ENCODE measurements around the gene DEPDC5. TPM values are rescaled to one million over a fixed set of nuclear protein-coding genes. Genes with fewer than 3 reads are reported as not detected.

Gene DEPDC5
- total RNA-seq, 1 experiment from 2014 or later, result 7.9 TPM

- ChIA-PET CTCF (no interaction called here), POLR2A (ENCODE audit: unreplicated experiment) (no interaction called here)
- ATAC-seq (no peak), DNase-seq (no peak)
- Histone ChIP-seq H4K20me1 (ENCODE audit: low read length) (no peaks in the 10 kb centered on the region), H3K9ac (ENCODE audit: low read length) (no peak overlapping the region), H3K4me2 (ENCODE audit: low read length) (no peak overlapping the region), H3K79me2 (ENCODE audit: low read length) (no peaks in the 10 kb centered on the region), H3K9me2 (replicated peaks; ENCODE audit: low read length) (no peaks in the 10 kb centered on the region), H3F3A (ENCODE audit: low read length, unreplicated experiment) (no peaks in the 10 kb centered on the region), H3K4me1 (ENCODE audit: insufficient read depth, low read length) (no peaks in the 10 kb centered on the region), H3K9me3 (ENCODE audit: low read length) (no peaks in the 10 kb centered on the region), H3K36me3 (ENCODE audit: low read depth, low read length) (no peaks in the 10 kb centered on the region), H3K4me3 (ENCODE audit: low read length) (no peak overlapping the region), H3K27ac (ENCODE audit: low read length) (no peak overlapping the region), H3K27me3 (ENCODE audit: low read length) (no peaks in the 10 kb centered on the region), H2AFZ (ENCODE audit: low read length) (no peak overlapping the region)
- intact Hi-C loops (cut with micrococcal nuclease), result no loop called here
- BruUV-seq (replicated peaks), result no TSS peak
- TF ChIP-seq EZH2phosphoT487 (IDR thresholded peaks at IDR 0.05; ENCODE audit: borderline replicate concordance, low read length), result no peak
- no peak for TF ChIP-seq EZH2 (IDR thresholded peaks at IDR 0.05; ENCODE audit: low read length, unreplicated experiment)
- no peak for TF ChIP-seq CTCF (conservative IDR thresholded peaks at IDR 0.05; ENCODE audit: low read depth, low read length)
Observed at GRCh38 chr22:31905356-31905755, 151.5 kb downstream of the DEPDC5 start.

GRCh38 chr22:31906086-31906485 is 152.3 kb downstream of the DEPDC5 start:
- H3K79me2 ChIP-seq (ENCODE audit: low read length), result no peaks in the 10 kb centered on the region
- no peaks in the 10 kb centered on the region for H3K4me1 ChIP-seq (ENCODE audit: insufficient read depth, low read length)
- H3K9me3 ChIP-seq (ENCODE audit: low read length), result no peaks in the 10 kb centered on the region
- H3K9me2 ChIP-seq (replicated peaks; ENCODE audit: low read length), result no peaks in the 10 kb centered on the region
- no peaks in the 10 kb centered on the region for H3K27me3 ChIP-seq (ENCODE audit: low read length)
- POLR2A ChIA-PET (ENCODE audit: unreplicated experiment), result no interaction called here
- H3K9ac ChIP-seq (ENCODE audit: low read length), result no peak overlapping the region
- H3K36me3 ChIP-seq (ENCODE audit: low read depth, low read length), result no peaks in the 10 kb centered on the region
- no peak overlapping the region for H2AFZ ChIP-seq (ENCODE audit: low read length)
- ATAC-seq, result no peak
- no peak overlapping the region for H3K4me2 ChIP-seq (ENCODE audit: low read length)
- intact Hi-C loops (cut with micrococcal nuclease), result no loop called here
- TF ChIP-seq EZH2phosphoT487 (IDR thresholded peaks at IDR 0.05; ENCODE audit: borderline replicate concordance, low read length), result no peak
- no peak for TF ChIP-seq EZH2 (IDR thresholded peaks at IDR 0.05; ENCODE audit: low read length, unreplicated experiment)
- TF ChIP-seq CTCF (conservative IDR thresholded peaks at IDR 0.05; ENCODE audit: low read depth, low read length), result no peak
- CTCF ChIA-PET, result no interaction called here
- no TSS peak for BruUV-seq (replicated peaks)
- no peak overlapping the region for H3K27ac ChIP-seq (ENCODE audit: low read length)
- H4K20me1 ChIP-seq (ENCODE audit: low read length), result no peaks in the 10 kb centered on the region
- no peak overlapping the region for H3K4me3 ChIP-seq (ENCODE audit: low read length)
- H3F3A ChIP-seq (ENCODE audit: low read length, unreplicated experiment), result no peaks in the 10 kb centered on the region
- no peak for DNase-seq

- ChIA-PET POLR2A (ENCODE audit: unreplicated experiment) (no interaction called here), CTCF (no interaction called here)
- no peak for DNase-seq
- Histone ChIP-seq H3K9me3 (ENCODE audit: low read length) (no peaks in the 10 kb centered on the region), H3K9ac (ENCODE audit: low read length) (no peak overlapping the region), H3K9me2 (replicated peaks; ENCODE audit: low read length) (no peaks in the 10 kb centered on the region), H3K27ac (ENCODE audit: low read length) (no peak overlapping the region), H3F3A (ENCODE audit: low read length, unreplicated experiment) (no peaks in the 10 kb centered on the region), H3K4me1 (ENCODE audit: insufficient read depth, low read length) (no peaks in the 10 kb centered on the region), H3K27me3 (ENCODE audit: low read length) (no peaks in the 10 kb centered on the region), H3K36me3 (ENCODE audit: low read depth, low read length) (no peaks in the 10 kb centered on the region), H3K79me2 (ENCODE audit: low read length) (no peaks in the 10 kb centered on the region), H4K20me1 (ENCODE audit: low read length) (no peaks in the 10 kb centered on the region), H3K4me2 (ENCODE audit: low read length) (no peak overlapping the region), H2AFZ (ENCODE audit: low read length) (no peak overlapping the region), H3K4me3 (ENCODE audit: low read length) (no peak overlapping the region)
- TF ChIP-seq EZH2phosphoT487 (IDR thresholded peaks at IDR 0.05; ENCODE audit: borderline replicate concordance, low read length) (no peak), CTCF (conservative IDR thresholded peaks at IDR 0.05; ENCODE audit: low read depth, low read length) (no peak), EZH2 (IDR thresholded peaks at IDR 0.05; ENCODE audit: low read length, unreplicated experiment) (no peak)
- BruUV-seq (replicated peaks), result no TSS peak
- no peak for ATAC-seq
- intact Hi-C loops (cut with micrococcal nuclease), result no loop called here
Observed at GRCh38 chr22:31906569-31906968, 152.8 kb downstream of the DEPDC5 start.
